Tibial nerve (tissue), 4 donors: ENCODE data around the gene SIPA1L3.

Experiments used
- EP300 ChIP-seq, 2 donors: sonication (generic); formaldehyde crosslinking; IDR thresholded peaks; one replicate each; pipeline ENCODE4 v1.6.1; 2017; ENCODE audit warnings: antibody characterized with exemption in 2 of 2, mild to moderate bottlenecking in 1 of 2
- POLR2A ChIP-seq, 2 donors: fragments of 450-650 bp; IDR thresholded peaks; one replicate each; pipeline ENCODE4 v1.6.1; 2017; ENCODE audit warnings: antibody characterized with exemption in 2 of 2, mild to moderate bottlenecking in 2 of 2, moderate library complexity in 2 of 2
- TF ChIP-seq, protein P1 (sequence below), 5 experiments: fragments of 200-600 bp in 3 of 5; fragments of 450-650 bp in 2 of 5; sonication (generic) in 3 of 5; IDR thresholded peaks; one replicate each; pipeline ENCODE4 v1.5.1; 2016 to 2019; ENCODE audit warnings: antibody characterized with exemption in 5 of 5, mild to moderate bottlenecking in 3 of 5, moderate library complexity in 2 of 5

DNA sequence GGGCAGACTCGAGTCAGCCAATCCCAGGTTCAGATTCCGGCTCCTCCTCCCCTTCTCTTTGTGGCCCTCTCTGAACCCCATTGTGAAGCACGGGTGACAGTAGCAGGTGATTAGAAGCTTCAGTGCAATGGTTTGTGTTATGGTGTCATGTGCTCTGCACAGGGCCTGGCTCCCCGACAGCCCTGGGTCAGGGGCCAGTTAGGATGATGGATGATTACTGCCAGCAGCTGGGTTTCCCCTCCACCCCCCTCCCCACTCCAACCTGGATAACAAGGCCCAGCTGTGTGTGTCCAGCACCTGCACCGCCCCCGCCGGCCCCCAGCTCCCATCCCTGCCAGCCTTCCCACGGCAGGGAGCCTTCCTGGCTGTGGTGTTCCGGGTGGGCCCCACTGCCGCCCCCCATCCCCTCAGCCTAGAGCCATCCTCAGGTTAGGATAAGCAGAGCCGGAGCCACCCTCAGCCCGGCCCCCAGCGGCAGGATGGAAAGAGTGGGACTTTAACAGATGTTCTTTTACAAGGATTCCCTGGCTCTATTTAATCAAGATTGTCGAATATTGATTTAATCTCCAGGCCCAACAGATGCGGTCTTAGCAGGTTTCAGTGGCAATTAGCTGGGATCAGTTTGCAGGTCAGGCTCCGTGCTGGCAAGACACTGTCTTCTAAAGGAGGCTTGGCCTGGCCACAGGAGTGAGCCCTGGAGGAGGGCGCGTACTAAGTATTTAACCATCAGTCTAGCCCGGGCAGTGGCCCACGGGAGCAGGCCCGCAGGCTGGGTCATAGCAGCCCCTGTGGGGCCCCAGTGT, 156.2 kb downstream of the SIPA1L3 start:
- no peak for TF ChIP-seq POLR2A (IDR thresholded peaks at IDR 0.05)
- TF ChIP-seq, protein P1, sequence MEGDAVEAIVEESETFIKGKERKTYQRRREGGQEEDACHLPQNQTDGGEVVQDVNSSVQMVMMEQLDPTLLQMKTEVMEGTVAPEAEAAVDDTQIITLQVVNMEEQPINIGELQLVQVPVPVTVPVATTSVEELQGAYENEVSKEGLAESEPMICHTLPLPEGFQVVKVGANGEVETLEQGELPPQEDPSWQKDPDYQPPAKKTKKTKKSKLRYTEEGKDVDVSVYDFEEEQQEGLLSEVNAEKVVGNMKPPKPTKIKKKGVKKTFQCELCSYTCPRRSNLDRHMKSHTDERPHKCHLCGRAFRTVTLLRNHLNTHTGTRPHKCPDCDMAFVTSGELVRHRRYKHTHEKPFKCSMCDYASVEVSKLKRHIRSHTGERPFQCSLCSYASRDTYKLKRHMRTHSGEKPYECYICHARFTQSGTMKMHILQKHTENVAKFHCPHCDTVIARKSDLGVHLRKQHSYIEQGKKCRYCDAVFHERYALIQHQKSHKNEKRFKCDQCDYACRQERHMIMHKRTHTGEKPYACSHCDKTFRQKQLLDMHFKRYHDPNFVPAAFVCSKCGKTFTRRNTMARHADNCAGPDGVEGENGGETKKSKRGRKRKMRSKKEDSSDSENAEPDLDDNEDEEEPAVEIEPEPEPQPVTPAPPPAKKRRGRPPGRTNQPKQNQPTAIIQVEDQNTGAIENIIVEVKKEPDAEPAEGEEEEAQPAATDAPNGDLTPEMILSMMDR (IDR thresholded peaks at IDR 0.05) = no peak
- TF ChIP-seq EP300 (IDR thresholded peaks at IDR 0.05) = no peak
